K562 (cell line): ENCODE results near the gene PCSK6. TPM values are rescaled to one million over a fixed set of nuclear protein-coding genes. Genes with fewer than 3 reads are reported as not detected.

Experiments
- PCBP1 ChIP-seq: fragments of 200-400 bp; formaldehyde crosslinking; IDR thresholded peaks from 2 replicates; pipeline ENCODE4 v1.6.1; 2018; ENCODE audit warnings: mild to moderate bottlenecking, low read depth, low read length; ENCODE audit not compliant: poor library complexity, severe bottlenecking
- POLR2G ChIP-seq: fragments of 200-400 bp; formaldehyde crosslinking; IDR thresholded peaks from 2 replicates; pipeline ENCODE4 v1.6.1; 2017; ENCODE audit warnings: low read depth, mild to moderate bottlenecking, antibody characterized with exemption, low read length, moderate library complexity
- RB1 ChIP-seq: fragments of 450-650 bp; IDR thresholded peaks from 2 replicates; pipeline ENCODE4 v1.6.1; 2017; ENCODE audit warnings: low read depth, mild to moderate bottlenecking
- RBFOX2 ChIP-seq: fragments of 200-400 bp; formaldehyde crosslinking; IDR thresholded peaks from 2 replicates; pipeline ENCODE4 v1.6.1; 2017; ENCODE audit warnings: low read depth, mild to moderate bottlenecking, low read length, moderate library complexity
- ZMIZ1 ChIP-seq, 2 experiments: fragments of 150-350 bp in 1 of 2; IDR thresholded peaks; 2 replicates each; pipeline ENCODE4 v1.6.1; 2012 to 2016; ENCODE audit warnings: low read depth in 2 of 2, low read length in 2 of 2, mild to moderate bottlenecking in 1 of 2, moderate library complexity in 1 of 2
- ZNF282 ChIP-seq: sonication (generic); formaldehyde crosslinking; IDR thresholded peaks from 2 replicates; pipeline ENCODE4 v1.8.1; 2023; ENCODE audit warnings: missing genetic modification reagents
- ZNF766 ChIP-seq: fragments of 200-800 bp; sonication (Bioruptor generic); conservative IDR thresholded peaks from 2 replicates; pipeline ENCODE4 v1.6.1; 2016; ENCODE audit warnings: missing genetic modification characterization, missing compliant biosample characterization
- ZSCAN29 ChIP-seq: fragments of 450-650 bp; IDR thresholded peaks from 2 replicates; pipeline ENCODE4 v1.6.1; 2017
- polyA plus RNA-seq, 8 experiments: library from polyadenylated mRNA; depleted of rRNA in 4 of 8; stranded (reverse) in 5 of 8; unstranded in 3 of 8; fragments of >200 nt; fragmentation: Nextera tagmentation in 2 of 8; fragmentation: Illumina TruSeq in 1 of 8; extraction: Ambion mirVana in 2 of 8; extraction: Trizol in 1 of 8; gene quantifications; 2 replicates each; pipeline versions ENCODE4 v1.2.1 to v1.2.3, GENCODE V29; 2011 to 2014; ENCODE audit warnings: inconsistent platforms in 1 of 8, missing spikeins in 1 of 8
- total RNA-seq, 7 experiments: library from RNA; depleted of rRNA in 6 of 7; stranded (reverse); fragments of >200 nt in 6 of 7; fragmentation: Illumina TruSeq in 2 of 7; extraction: Trizol in 2 of 7; gene quantifications; 2 replicates each; pipeline versions ENCODE4 v1.2.1 to v1.2.3, GENCODE V29; 2011 to 2021; ENCODE audit warnings: low replicate concordance in 1 of 7
- TF ChIP-seq, protein P1 (sequence below), 3 experiments: IDR thresholded peaks in 2 of 3; conservative IDR thresholded peaks in 1 of 3; 2 replicates each; pipeline ENCODE4 v1.5.1; 2011 to 2012; ENCODE audit warnings: low read length in 3 of 3, mild to moderate bottlenecking in 3 of 3, control low read depth in 2 of 3, improper control_type of control experiment in 1 of 3, inconsistent platforms in 1 of 3, low read depth in 1 of 3, mixed read lengths in 1 of 3, moderate library complexity in 1 of 3; ENCODE audit not compliant: insufficient read depth in 2 of 3

Gene PCSK6
- total and polyA plus RNA-seq, 9 of the 15 experiments (the other 6 are each of a cell fraction or from before 2014, with no cell fraction given), result 2.2 to 32.6 (median 14.5) TPM

GRCh38 chr15:101489599-101490407 lies at the start of gene PCSK6 (continued):
- TF ChIP-seq ZMIZ1 (IDR thresholded peaks at IDR 0.05; ENCODE audit: low read depth in 2 of 2, low read length in 2 of 2), result no peak
- 0 out of 2 replicates have a peak, but pooled peaks have one; percentile 26 for TF ChIP-seq ZNF766 (CRISPR knock-in tag)
- peak; percentile 40 for TF ChIP-seq PCBP1
- TF ChIP-seq ZSCAN29, result no peak
- peak; percentile 33; the same call in 1 of the 2 replicates for TF ChIP-seq POLR2G
- TF ChIP-seq RBFOX2, result peak; percentile 3; the same call in 1 of the 2 replicates
- TF ChIP-seq, protein P1, sequence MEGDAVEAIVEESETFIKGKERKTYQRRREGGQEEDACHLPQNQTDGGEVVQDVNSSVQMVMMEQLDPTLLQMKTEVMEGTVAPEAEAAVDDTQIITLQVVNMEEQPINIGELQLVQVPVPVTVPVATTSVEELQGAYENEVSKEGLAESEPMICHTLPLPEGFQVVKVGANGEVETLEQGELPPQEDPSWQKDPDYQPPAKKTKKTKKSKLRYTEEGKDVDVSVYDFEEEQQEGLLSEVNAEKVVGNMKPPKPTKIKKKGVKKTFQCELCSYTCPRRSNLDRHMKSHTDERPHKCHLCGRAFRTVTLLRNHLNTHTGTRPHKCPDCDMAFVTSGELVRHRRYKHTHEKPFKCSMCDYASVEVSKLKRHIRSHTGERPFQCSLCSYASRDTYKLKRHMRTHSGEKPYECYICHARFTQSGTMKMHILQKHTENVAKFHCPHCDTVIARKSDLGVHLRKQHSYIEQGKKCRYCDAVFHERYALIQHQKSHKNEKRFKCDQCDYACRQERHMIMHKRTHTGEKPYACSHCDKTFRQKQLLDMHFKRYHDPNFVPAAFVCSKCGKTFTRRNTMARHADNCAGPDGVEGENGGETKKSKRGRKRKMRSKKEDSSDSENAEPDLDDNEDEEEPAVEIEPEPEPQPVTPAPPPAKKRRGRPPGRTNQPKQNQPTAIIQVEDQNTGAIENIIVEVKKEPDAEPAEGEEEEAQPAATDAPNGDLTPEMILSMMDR (IDR thresholded peaks at IDR 0.05 in 2 of 3, conservative IDR thresholded peaks at IDR 0.05 in 1 of 3; ENCODE audit: insufficient read depth in 2 of 3, low read depth in 1 of 3, low read length in 3 of 3), result 0 out of 6 replicates have a peak, but pooled peaks of 1 of the 3 experiments have one; percentile 2
- TF ChIP-seq RB1, result peak; percentile 36; the same call in 1 of the 2 replicates
- no peak for TF ChIP-seq ZNF282 (CRISPR knock-in tag)
- TF ChIP-seq, all 486 proteins: peak for 12
